T follicular helper cell (primary cell): ENCODE results near the gene SOWAHA.

Experiments used
- DNase-seq: peaks from one replicate; pipeline ENCODE4 v3.0.0-alpha.2; 2020; ENCODE audit warnings: low read depth

Gene SOWAHA

GRCh38 chr5:132807163-132807838 is 5.8 kb upstream of the SOWAHA start:
- no peak for DNase-seq

GRCh38 chr5:132808448-132808847 is 4.7 kb upstream of the SOWAHA start:
- DNase-seq = no peak

DNA sequence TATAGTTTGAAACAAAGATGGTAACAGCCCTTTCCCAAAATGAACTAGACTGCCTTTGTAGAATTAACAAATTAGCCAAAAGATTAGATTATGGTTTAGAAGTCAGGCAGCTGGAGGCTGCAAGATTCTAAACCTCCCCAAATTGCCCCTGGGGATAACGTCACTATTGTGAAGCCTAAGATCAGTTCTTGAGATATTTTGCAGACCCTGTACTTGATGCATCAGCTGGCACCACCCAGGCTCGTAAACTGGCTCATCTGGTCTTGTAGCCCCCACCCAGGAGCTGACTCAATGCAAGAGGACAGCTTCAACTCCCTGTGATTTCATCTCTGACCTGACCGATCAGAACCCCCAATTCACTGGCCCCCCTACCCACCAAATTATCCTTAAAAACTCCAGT is 4.2 kb upstream of the SOWAHA start:
- DNase-seq = no peak

GRCh38 chr5:132810605-132811004 is 2.5 kb upstream of the SOWAHA start:
- DNase-seq = no peak

DNA sequence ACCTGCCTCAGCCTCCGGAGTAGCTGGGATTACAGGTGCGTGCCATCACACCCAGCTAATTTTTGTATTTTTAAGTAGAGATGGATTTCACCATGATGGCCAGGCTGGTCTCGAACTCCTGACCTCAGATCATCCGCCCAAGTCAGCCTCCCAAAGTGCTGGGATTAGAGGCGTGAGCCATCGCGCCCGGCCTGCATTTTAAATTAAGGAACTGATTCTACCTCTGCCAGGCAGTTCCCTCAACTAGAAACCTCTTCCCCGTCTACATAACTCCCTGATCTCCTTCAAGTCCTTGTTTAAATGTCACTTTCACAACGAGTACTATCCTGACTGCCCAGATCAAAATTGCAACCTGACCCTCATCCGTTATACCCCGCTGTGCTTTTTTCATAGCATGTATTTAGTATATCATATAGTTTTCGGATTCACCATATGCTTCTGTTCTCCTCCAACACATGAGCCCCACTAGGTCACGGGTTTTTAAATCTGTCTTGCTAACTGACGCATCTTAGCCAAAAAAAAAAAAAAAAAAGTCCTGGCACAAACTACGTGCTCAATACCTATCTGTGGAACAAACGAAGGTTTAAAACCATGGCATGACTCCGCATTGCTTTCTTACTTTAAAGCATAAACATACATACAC is 858 bp upstream of the SOWAHA start:
- DNase-seq = no peak

DNA sequence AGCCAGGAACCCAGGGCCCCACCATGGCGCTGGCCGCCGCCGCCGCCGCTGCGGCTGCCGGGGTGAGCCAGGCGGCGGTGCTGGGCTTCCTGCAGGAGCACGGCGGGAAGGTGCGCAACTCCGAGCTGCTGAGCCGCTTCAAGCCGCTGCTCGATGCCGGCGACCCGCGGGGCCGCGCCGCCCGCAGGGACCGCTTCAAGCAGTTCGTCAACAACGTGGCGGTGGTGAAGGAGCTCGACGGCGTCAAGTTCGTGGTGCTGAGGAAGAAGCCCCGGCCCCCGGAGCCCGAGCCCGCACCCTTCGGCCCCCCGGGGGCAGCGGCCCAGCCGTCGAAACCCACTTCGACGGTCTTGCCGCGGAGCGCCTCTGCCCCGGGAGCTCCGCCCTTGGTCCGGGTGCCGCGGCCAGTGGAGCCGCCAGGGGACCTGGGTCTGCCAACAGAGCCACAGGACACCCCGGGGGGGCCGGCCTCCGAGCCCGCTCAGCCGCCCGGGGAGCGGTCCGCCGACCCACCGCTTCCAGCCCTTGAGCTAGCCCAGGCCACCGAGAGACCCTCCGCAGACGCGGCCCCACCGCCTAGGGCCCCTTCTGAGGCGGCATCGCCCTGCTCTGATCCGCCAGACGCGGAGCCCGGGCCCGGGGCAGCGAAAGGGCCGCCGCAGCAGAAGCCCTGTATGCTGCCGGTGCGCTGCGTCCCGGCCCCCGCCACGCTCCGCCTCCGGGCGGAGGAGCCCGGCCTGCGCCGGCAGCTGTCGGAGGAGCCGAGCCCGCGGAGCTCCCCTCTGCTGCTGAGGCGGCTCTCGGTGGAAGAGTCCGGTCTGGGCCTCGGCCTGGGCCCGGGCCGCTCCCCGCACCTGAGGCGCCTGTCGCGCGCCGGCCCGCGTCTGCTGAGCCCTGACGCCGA is 749 bp downstream of the SOWAHA start:
- DNase-seq = no peak

DNA sequence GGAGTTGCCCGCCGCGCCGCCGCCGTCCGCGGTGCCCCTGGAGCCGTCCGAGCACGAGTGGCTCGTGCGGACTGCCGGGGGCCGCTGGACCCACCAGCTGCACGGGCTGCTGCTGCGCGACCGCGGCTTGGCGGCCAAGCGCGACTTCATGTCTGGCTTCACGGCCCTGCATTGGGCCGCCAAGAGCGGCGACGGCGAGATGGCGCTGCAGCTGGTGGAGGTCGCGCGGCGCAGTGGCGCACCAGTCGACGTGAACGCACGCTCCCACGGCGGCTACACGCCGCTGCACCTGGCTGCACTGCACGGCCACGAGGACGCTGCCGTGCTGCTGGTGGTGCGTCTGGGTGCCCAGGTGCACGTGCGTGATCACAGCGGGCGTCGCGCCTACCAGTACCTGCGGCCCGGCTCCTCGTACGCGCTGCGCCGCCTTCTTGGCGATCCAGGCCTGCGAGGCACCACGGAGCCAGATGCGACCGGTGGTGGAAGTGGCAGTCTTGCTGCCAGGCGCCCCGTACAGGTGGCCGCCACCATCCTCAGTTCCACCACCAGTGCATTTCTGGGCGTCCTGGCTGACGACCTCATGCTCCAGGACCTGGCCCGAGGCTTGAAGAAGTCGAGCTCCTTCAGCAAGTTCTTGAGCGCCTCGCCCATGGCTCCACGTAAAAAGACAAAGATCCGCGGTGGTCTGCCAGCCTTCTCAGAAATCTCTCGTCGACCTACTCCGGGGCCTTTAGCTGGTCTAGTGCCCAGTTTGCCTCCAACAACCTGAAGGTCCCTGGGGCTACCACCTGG is 1.6 kb downstream of the SOWAHA start:
- no peak for DNase-seq

- DNase-seq = no peak
Measured at GRCh38 chr5:132815454-132815853, 2.4 kb downstream of the SOWAHA start.

DNA sequence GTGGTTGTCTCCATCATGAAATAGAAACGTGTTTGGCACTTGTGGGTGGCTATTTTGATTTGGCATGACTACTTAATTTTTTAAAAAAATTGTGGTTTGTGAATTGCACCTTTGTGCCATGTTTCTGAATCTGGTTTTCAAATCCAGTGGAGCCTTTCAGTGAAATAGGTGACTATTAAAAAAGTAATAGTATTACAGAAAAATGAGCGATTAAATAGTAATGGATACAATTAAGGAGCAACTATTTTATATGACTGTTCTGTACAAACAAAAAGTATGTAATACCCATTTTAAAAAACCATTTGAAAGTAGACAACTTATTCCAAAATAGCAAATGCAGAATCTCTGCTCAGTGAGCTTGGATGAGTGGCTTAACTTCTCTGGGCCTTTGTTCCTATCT is 3.0 kb downstream of the SOWAHA start:
- no peak for DNase-seq

DNA sequence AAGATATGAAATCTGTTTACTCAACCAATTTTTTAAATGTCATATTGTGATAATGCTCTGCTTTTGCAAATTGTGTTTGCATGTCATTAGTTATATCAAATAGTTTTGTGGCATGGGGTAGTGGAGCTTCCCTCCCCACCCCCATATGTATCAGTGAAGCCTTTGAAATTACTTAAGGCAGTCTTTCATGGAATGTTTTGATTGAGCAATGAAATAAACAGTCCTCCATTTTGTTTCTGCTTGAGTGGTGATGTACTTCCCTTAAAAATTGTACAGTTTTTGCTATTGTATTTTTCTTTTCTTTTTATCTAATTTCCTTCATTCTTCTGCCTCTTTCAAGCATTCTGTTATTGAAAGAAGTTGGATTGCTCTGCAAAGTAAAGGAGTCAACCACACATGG is 3.5 kb downstream of the SOWAHA start:
- DNase-seq = no peak

DNA sequence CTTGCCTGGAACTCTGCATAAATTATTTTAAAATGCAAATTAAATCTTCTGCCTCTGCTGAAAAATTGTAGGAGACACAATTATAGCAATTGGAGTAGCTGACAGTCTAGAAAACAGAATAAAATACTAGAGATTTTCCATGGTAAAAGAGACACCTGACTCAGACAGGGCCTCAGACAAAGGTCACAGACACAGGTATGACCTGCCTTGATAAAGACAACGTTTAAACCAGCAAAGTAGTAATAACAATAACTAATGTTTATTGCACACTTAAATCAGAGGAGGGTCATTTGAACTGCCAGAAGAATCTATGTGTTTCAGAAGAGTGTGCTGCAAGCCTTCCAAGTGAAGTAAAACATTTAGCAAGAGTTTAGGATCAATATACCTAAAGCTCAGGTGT is 3.9 kb downstream of the SOWAHA start:
- no peak for DNase-seq

DNA sequence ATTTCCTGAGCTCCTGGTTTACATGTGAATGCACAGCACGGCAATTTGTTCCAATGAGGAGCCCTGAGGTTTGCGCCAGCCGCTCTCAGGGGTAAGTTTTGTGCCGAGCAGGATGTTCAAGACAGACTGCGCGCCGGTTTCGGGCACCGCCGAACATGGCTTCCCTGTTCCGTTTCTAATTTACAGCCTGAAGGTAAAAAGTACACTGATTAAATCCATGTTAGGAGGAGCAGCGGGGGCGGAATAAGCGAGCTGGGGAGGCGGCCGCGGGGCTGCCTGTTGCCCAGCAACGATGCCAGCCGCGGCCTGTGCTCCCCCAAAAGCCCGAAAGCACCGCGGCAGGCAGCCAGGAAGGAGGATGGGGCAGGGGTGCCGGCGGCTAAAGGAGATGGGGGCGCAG is 6.4 kb downstream of the SOWAHA start:
- no peak for DNase-seq

DNA sequence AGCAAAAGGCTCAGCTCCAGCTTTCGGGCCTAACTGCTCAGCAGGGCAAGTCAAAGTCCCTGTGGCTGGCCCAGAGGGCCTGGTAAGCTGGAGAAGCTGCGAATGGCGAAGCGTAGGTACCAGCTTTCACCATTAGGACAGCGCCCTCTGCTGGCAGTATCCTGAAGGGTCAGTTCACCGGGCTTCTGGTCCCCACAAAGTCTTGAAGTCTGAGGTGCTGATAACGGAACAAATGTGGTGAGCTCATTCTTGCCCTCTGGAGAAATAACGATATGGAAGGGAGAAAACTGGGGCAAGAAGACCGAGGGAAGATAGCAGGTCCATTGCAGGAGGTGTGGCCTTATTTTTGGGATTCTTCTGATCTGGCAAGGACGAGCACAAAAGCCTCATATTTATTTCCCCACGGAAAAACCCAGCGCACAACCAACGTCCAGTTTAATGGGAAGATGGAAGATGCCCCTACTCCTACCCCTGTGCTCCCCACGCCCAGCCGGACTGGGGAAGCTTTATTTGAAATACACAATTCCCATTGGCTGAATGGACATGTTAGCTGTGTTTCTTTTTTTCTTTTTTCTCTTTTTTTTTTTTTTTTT is 7.2 kb downstream of the SOWAHA start:
- DNase-seq = peak; percentile 78

DNA sequence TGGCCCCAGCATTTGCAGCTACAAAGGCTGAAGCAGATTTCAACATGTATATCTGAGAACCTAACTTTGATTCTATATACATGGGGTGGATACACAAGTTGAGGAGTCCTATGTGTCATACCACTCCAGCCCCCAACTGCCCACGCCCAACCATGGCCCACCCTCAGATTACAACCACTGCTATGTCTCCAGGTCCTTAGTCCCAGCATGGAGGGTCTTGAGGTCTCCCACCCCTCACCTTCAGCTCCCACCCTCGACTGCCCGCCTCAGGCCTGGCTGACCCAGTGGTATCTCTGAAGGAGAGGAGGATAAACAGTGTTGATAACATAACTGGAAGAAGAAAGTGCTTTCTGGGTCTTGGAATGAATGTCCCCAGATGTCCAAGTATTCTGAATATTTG is 8.2 kb downstream of the SOWAHA start:
- no peak for DNase-seq

- DNase-seq = no peak
Measured at GRCh38 chr5:132821791-132822190, 8.7 kb downstream of the SOWAHA start.

- DNase-seq = no peak
Measured at GRCh38 chr5:132822650-132823480, 9.8 kb downstream of the SOWAHA start.

DNA sequence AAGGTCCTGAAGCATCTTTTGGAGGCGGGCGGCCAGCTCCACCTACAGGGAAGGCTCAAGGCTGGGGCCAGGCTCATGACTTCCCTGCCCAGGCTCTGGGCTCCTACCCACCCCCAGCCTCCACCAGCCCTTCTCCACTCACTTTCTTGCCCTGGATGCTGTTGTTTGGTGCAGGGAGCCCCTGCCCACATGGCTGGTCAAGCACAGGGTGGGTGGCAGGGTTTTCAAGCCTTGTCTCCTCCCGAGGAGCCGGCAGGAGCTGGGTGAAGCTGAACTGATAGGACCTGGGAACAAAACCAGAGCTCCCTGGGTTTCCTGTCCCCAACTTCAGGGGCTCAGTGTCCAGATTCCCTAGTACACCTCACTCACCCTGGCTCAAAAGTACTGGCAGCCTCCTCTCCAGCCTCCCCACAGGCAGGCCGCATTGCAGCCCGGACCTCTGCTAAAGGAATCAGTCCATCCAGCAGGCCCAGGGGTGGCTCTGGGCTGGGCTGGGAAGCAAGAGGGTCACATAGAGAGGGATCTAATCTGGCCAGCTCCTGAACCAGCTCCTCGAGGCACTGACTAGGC is 10.5 kb downstream of the SOWAHA start:
- no peak for DNase-seq

GRCh38 chr5:132824426-132824825 is 11.3 kb downstream of the SOWAHA start:
- no peak for DNase-seq

- DNase-seq = no peak
Measured at GRCh38 chr5:132825033-132825833, 12.1 kb downstream of the SOWAHA start.
